Activated naive CD8-positive, alpha-beta T cell treated with anti-CD3 and anti-CD28 coated beads, Interleukin-2, amount 50 U/mL, for 24 hours (primary cell): Measurements from ENCODE around the gene ZIM2.
"Not testable (repeated sequence)": the region's sequence is repeated elsewhere in the genome, so short reads cannot be mapped to it uniquely, and the experiment has no call there.

Experiments used
- ATAC-seq: fragments of 150-1000 bp; cut with Tn5 transposase; one replicate; pipeline ENCODE4 v1.10.0; 2021
- DNase-seq: peaks from one replicate; pipeline ENCODE4 v3.0.0; 2021
- H3K27ac Mint-ChIP-seq: one replicate; pipeline ENCODE4 v1.8.0; 2021; ENCODE audit warnings: mild to moderate bottlenecking, mixed read lengths
- H3K27me3 Mint-ChIP-seq: one replicate; pipeline ENCODE4 v1.8.0; 2021; ENCODE audit warnings: mixed read lengths
- H3K36me3 Mint-ChIP-seq: one replicate; pipeline ENCODE4 v1.8.0; 2021; ENCODE audit warnings: low read depth, mixed read lengths
- H3K4me1 Mint-ChIP-seq: one replicate; pipeline ENCODE4 v1.8.0; 2021; ENCODE audit warnings: mixed read lengths
- H3K4me3 Mint-ChIP-seq: one replicate; pipeline ENCODE4 v1.8.0; 2021; ENCODE audit warnings: mild to moderate bottlenecking, moderate library complexity, mixed read lengths
- H3K9me3 Mint-ChIP-seq: one replicate; pipeline ENCODE4 v1.8.0; 2021; ENCODE audit warnings: mixed read lengths

Gene ZIM2

DNA sequence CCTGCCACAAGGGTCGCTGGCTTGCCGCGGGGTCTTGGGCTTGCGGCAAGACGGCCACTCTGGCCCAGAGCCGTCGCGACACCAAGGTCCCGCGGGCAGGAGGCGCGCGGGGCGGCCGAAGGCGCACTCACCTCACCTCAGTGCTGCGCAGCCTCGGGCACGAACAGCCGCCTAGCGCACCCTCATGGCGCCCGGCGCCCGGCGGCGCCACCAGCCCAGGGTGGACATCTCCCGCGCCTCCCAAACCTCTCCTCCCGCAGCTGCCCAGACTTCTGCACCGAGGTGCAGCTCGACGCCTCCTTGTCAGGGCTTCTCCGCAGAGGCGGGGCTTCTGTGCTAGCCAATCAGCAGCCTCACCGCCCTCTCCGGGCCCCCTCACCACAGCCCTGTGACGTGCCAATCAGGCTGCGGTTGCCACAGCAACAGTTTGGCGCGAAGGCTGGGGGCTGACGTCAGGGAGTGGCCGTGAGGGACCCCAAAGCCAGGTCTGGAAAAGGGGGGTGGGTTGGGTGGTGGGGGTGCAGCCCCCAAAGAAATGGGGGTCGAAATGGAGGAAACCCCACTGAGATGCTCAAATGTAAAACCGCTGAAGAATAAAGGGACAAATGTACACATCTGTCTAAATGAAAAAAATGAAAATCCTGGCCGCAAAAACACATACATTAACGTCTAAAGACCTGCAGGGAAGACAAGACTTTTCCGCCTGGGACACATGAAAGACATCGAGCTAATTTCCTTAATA, at the start of gene ZIM2, which contains the start of gene PEG3:
Gene ZIM2 (minus strand): TSS at position 276 of the 742 bp plus-strand sequence. CDS start 16,449 bp downstream, outside the sequence.
Gene PEG3 (minus strand): TSS at position 276 of the 742 bp plus-strand sequence. CDS start 16,071 bp downstream, outside the sequence.
- Mint-ChIP-seq H3K27ac (no peak within 1 kb of the TSS), H3K9me3 (peaks cover 35% of the 10 kb centered on the region), H3K4me3 (no peak within 1 kb of the TSS)

DNA sequence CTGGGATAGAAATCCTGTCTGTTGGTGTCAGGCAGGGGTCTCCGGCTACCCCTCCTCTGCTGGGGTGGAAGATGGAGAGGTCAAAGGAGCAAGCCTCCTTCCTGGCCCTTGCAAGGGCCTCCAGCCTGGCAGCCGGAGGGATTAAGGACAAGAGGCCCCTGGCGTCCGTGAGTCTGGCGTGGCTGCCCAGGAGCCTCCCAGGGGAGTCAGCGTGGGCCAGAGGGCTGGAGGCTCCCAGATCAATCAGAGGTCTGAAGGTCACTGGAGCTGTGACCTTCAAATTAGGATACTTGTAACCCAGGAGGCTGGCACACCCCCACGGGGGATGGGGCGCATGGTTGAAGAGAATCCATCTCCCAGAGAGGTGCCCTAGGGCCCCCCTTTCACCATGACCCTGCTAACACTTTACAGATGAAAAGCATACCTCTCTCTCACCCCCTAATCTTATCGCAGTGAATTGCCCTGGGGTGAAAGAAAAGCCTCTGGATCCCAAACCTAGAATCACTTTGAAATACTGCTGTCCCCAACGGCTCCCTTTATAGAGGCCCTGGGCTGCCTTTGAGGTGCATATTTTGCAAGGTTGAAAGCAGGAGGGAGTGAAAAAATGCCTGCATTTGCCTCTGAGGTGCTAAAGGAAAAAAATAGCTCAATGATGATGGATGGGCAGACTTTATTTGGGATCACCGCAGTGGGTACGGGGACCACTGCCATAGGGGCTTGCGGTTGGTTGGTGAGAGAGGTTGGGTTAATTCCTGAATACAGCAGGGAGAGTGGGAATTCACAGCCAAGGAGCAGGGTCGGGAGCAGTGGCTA, 44.9 kb upstream of the ZIM2 start:
- no peak overlapping the region for H3K27ac Mint-ChIP-seq
- H3K4me1 Mint-ChIP-seq: no peaks in the 10 kb centered on the region
- H3K4me3 Mint-ChIP-seq: no peak overlapping the region
- H3K27me3 Mint-ChIP-seq: no peaks in the 10 kb centered on the region
- H3K9me3 Mint-ChIP-seq: peaks cover 41% of the 10 kb centered on the region
- peaks cover 5% of the 10 kb centered on the region for H3K36me3 Mint-ChIP-seq
- DNase-seq (no peak), ATAC-seq (no peak)

More for the DNA sequence above, at the start of gene ZIM2, which contains the start of gene PEG3:
- Mint-ChIP-seq H3K27me3 (peaks cover 17% of the 10 kb centered on the region), H3K36me3 (peaks cover 16% of the 10 kb centered on the region), H3K4me1 (no peaks in the 10 kb centered on the region)
- no peak for DNase-seq
- ATAC-seq: no peak

GRCh38 chr19:56884441-56884840, 43.9 kb upstream of the ZIM2 start:
- no peaks in the 10 kb centered on the region for H3K4me1 Mint-ChIP-seq
- no peak for ATAC-seq
- peaks cover 41% of the 10 kb centered on the region for H3K9me3 Mint-ChIP-seq
- no peak overlapping the region for H3K27ac Mint-ChIP-seq
- H3K36me3 Mint-ChIP-seq: peaks cover 6% of the 10 kb centered on the region
- no peak overlapping the region for H3K4me3 Mint-ChIP-seq
- no peak for DNase-seq
- no peaks in the 10 kb centered on the region for H3K27me3 Mint-ChIP-seq

DNA sequence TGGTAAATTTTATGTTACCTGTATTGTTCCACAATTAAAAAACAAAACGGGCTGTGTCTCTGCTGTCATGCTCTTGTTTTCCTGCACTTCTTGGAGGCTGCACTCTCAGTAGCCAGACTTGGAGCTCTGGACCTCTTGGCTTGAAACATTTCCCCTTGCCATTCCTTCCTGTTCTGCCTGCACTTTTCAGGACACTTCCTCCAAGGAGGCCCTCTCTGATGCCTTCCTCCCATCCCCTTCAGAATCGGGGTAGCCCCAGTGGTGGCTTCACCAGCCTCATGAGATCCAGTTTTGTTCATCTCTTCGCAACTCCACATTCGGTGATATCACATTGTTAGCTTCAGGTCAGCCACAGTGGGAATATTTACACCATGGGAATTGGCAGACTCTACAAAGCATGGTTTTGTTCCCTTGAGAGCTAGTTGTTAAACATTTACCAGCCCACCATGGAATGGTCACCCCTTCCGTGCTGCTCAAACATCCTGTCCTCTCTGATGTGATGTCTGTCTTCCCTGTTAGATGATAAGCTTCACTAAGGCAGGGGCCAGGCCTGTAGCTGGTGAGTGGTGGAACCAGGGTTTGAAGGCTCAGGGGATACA, 40.2 kb upstream of the ZIM2 start:
- H3K9me3 Mint-ChIP-seq: peaks cover 31% of the 10 kb centered on the region

DNA sequence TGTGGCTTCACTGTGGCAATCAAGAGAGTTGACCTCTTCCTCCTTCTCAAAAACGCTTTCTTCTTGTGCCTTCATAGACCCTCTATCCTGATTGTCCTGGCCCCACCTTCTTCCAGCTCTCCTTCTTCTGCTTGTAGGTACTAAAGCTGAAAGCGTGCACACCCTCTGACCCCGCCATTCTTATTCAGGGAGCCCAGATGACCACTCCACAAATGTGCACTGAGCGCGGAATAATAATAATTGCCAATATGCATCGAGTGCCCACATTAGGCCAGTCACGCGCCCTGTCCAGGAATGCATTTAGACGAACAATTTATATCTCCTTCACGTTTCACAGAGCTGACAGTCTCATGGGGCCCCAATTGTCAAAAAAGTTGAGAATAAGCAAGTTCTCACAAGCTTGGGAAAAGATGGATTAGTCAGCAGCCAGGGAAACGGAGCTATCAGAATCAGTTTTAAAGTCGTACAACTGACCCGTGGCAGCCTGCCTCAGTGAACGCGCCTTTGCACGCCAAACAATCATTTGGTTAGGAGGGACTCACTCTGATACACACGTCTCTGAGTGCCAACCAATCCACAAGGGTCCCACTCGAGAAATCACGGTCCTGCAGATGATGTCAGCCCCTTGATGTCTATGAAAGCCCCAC, 36.7 kb upstream of the ZIM2 start:
- no peak overlapping the region for H3K4me3 Mint-ChIP-seq
- no peak overlapping the region for H3K27ac Mint-ChIP-seq
- H3K9me3 Mint-ChIP-seq: peaks cover 43% of the 10 kb centered on the region
- H3K36me3 Mint-ChIP-seq: peaks cover 12% of the 10 kb centered on the region
- ATAC-seq (no peak), DNase-seq (no peak)
- H3K27me3 Mint-ChIP-seq: no peaks in the 10 kb centered on the region
- no peaks in the 10 kb centered on the region for H3K4me1 Mint-ChIP-seq

More for the DNA sequence above, 40.2 kb upstream of the ZIM2 start:
- Mint-ChIP-seq H3K36me3 (peaks cover 6% of the 10 kb centered on the region), H3K4me1 (no peaks in the 10 kb centered on the region), H3K27me3 (no peaks in the 10 kb centered on the region), H3K4me3 (no peak overlapping the region), H3K27ac (no peak overlapping the region)
- no peak for DNase-seq
- ATAC-seq: no peak

DNA sequence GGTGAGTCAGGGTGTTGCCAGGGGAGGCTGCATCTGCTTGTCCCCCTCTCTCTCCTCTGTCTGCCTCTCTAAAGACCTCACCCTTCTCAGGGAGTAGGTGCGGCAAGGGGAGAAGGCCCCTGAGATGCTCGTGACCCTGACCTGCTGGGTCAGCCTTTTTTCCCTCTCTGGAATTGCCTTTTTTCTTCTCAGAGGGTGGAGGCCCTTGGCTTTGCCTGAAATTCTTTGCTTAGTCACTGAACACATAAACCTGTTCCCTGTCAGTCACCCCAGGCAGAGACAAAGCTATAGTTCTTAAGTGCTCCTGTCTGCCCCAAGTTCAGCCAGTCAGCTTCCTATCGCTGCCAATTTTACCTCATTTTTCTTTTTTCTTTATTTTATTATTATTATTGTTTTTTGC, 35.2 kb upstream of the ZIM2 start:
- Mint-ChIP-seq H3K9me3 (peaks cover 44% of the 10 kb centered on the region), H3K4me1 (no peaks in the 10 kb centered on the region), H3K36me3 (peaks cover 12% of the 10 kb centered on the region), H3K27me3 (no peaks in the 10 kb centered on the region), H3K4me3 (no peak overlapping the region), H3K27ac (no peak overlapping the region)
- no peak for ATAC-seq
- no peak for DNase-seq

GRCh38 chr19:56874530-56874929, 34.0 kb upstream of the ZIM2 start:
- DNase-seq: no peak
- Mint-ChIP-seq H3K27me3 (no peaks in the 10 kb centered on the region), H3K27ac (no peak overlapping the region), H3K9me3 (peaks cover 52% of the 10 kb centered on the region), H3K36me3 (peaks cover 9% of the 10 kb centered on the region), H3K4me3 (no peak overlapping the region), H3K4me1 (no peaks in the 10 kb centered on the region)
- no peak for ATAC-seq

DNA sequence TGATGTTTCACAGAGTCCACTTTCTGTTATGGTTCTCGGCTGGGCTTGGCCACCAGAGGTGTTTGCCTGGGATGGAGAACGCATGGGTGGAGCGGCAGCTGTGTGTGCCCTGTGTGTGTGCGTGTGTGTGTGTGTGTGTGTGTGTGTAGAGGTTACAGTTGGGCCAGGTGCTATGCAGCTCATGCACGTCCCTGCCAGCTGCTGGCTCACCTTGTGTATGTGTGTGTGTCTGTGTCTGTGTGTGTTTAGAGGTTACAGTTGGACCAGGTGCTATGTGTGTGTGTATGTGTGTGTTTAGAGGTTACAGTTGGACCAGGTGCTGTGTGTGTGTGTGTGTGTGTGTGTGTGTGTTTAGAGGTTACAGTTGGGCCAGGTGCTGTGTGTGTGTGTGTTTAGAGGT, 33.0 kb upstream of the ZIM2 start:
- ATAC-seq (no peak), DNase-seq (no peak)
- Mint-ChIP-seq H3K36me3 (peaks cover 9% of the 10 kb centered on the region), H3K27ac (no peak overlapping the region), H3K4me3 (no peak overlapping the region), H3K4me1 (no peaks in the 10 kb centered on the region), H3K27me3 (no peaks in the 10 kb centered on the region), H3K9me3 (peaks cover 52% of the 10 kb centered on the region)

- Mint-ChIP-seq H3K36me3 (peaks cover 5% of the 10 kb centered on the region), H3K27me3 (no peaks in the 10 kb centered on the region), H3K4me3 (no peak overlapping the region), H3K9me3 (peaks cover 59% of the 10 kb centered on the region), H3K27ac (no peak overlapping the region), H3K4me1 (no peaks in the 10 kb centered on the region)
- DNase-seq: no peak
- no peak for ATAC-seq
Measured at GRCh38 chr19:56869886-56870285, 29.4 kb upstream of the ZIM2 start.

GRCh38 chr19:56868446-56868845, 27.9 kb upstream of the ZIM2 start:
- Mint-ChIP-seq H3K4me3 (no peak overlapping the region), H3K27ac (no peak overlapping the region), H3K4me1 (no peaks in the 10 kb centered on the region), H3K36me3 (peaks cover 7% of the 10 kb centered on the region), H3K9me3 (peaks cover 54% of the 10 kb centered on the region), H3K27me3 (no peaks in the 10 kb centered on the region)
- ATAC-seq (no peak), DNase-seq (no peak)

GRCh38 chr19:56866538-56866937, 26.0 kb upstream of the ZIM2 start:
- no peak for ATAC-seq
- Mint-ChIP-seq H3K9me3 (peaks cover 54% of the 10 kb centered on the region), H3K36me3 (peaks cover 5% of the 10 kb centered on the region), H3K4me1 (no peaks in the 10 kb centered on the region), H3K27ac (no peak overlapping the region), H3K27me3 (no peaks in the 10 kb centered on the region), H3K4me3 (no peak overlapping the region)
- no peak for DNase-seq

- Mint-ChIP-seq H3K36me3 (peaks cover 5% of the 10 kb centered on the region), H3K27ac (no peak overlapping the region), H3K4me3 (no peak overlapping the region), H3K4me1 (no peaks in the 10 kb centered on the region), H3K9me3 (peaks cover 44% of the 10 kb centered on the region), H3K27me3 (no peaks in the 10 kb centered on the region)
- DNase-seq (no peak), ATAC-seq (no peak)
Measured at GRCh38 chr19:56864443-56865125, 24.1 kb upstream of the ZIM2 start.

GRCh38 chr19:56862741-56863140, 22.2 kb upstream of the ZIM2 start:
- no peaks in the 10 kb centered on the region for H3K4me1 Mint-ChIP-seq
- peaks cover 42% of the 10 kb centered on the region for H3K9me3 Mint-ChIP-seq
- no peak overlapping the region for H3K27ac Mint-ChIP-seq
- H3K4me3 Mint-ChIP-seq: no peak overlapping the region
- ATAC-seq (no peak), DNase-seq (no peak)
- H3K27me3 Mint-ChIP-seq: no peaks in the 10 kb centered on the region
- H3K36me3 Mint-ChIP-seq: peaks cover 5% of the 10 kb centered on the region

GRCh38 chr19:56860409-56860808, 19.9 kb upstream of the ZIM2 start:
- DNase-seq, H3K27ac Mint-ChIP-seq, H3K4me1 Mint-ChIP-seq, H3K36me3 Mint-ChIP-seq, ATAC-seq, H3K4me3 Mint-ChIP-seq, H3K27me3 Mint-ChIP-seq: not testable (repeated sequence)
- peaks cover 41% of the 10 kb centered on the region for H3K9me3 Mint-ChIP-seq
